Ovary (tissue), 9 donors: Measurements from ENCODE around the gene OR10H1. TPM values are rescaled to one million over a fixed set of nuclear protein-coding genes. Genes with fewer than 3 reads are reported as not detected.
"Not testable (repeated sequence)": the region's sequence is repeated elsewhere in the genome, so short reads cannot be mapped to it uniquely, and the experiment has no call there.

Source experiments
- DNase-seq, 5 donors: peaks; one replicate each; pipeline ENCODE4 v3.0.0-alpha.2; 2019 to 2020
- H3K27ac ChIP-seq, 2 donors: fragments of 200-600 bp; one replicate each; pipeline versions ENCODE4 v1.5.1 to v1.8.0; 2019 to 2022
- H3K27me3 ChIP-seq: fragments of 200-600 bp; one replicate; pipeline ENCODE4 v1.8.0; 2022
- H3K36me3 ChIP-seq: fragments of 200-600 bp; sonication (generic); one replicate; pipeline ENCODE4 v1.5.1; 2019
- H3K4me1 ChIP-seq: one replicate; pipeline ENCODE4 v1.8.1; 2013; ENCODE audit warnings: mild to moderate bottlenecking, moderate library complexity; ENCODE audit not compliant: insufficient read depth
- H3K4me3 ChIP-seq: fragments of 200-600 bp; sonication (generic); one replicate; pipeline ENCODE4 v1.5.1; 2017
- H3K9me3 ChIP-seq, 2 donors: fragments of 200-600 bp in 1 of 2; sonication (generic) in 1 of 2; one replicate each; pipeline versions ENCODE4 v1.5.1 to v1.8.1; 2013 to 2019; ENCODE audit warnings: mild to moderate bottlenecking in 1 of 2, moderate library complexity in 1 of 2
- EP300 ChIP-seq: sonication (generic); formaldehyde crosslinking; IDR thresholded peaks from one replicate; pipeline ENCODE4 v1.6.1; 2017; ENCODE audit warnings: antibody characterized with exemption
- POLR2A ChIP-seq: fragments of 450-650 bp; IDR thresholded peaks from one replicate; pipeline ENCODE4 v1.6.1; 2017; ENCODE audit warnings: antibody characterized with exemption, mild to moderate bottlenecking, moderate library complexity
- WGBS, 3 donors: extraction: QIAGEN DNeasy Blood & Tissue Kit in 1 of 3; methylation state at CpG; one replicate each; pipeline versions ENCODE4 v1.1.5 to v1.1.7; 2013 to 2017; 5-methylcytosine and 5-hydroxymethylcytosine counted together
- intact Hi-C, 4 donors: fragments of 100-400 bp; cut with DNase I; formaldehyde crosslinking; loops; one replicate each; pipeline versions ENCODE4 v1.11.0 to v1.15.1; 2022 to 2023
- polyA plus RNA-seq, 2 donors: library from polyadenylated mRNA; stranded (reverse); fragments of 200-250 nt in 1 of 2; fragments of 350-450 nt in 1 of 2; fragmentation: Illumina TruSeq in 1 of 2; extraction: RNeasy Lipid Tissue Mini Kit (QIAGEN cat#74804) in 1 of 2; gene quantifications; one replicate each; pipeline ENCODE4 v1.2.3, GENCODE V29; 2013 to 2014
- total RNA-seq, 7 donors: library from RNA; depleted of rRNA in 2 of 7; stranded (reverse); fragments of >200 nt in 2 of 7; fragmentation: NEBNext Ultra II Directional in 3 of 7; extraction: Animal tissue kit (Norgen Biotek cat#: 25700) in 3 of 7; gene quantifications; one replicate each; pipeline versions ENCODE4 v1.1.0 to v1.2.4, GENCODE V29; 2016 to 2023
- TF ChIP-seq, protein P1 (sequence below), 3 donors: fragments of 450-650 bp in 2 of 3; fragments of 200-600 bp in 1 of 3; IDR thresholded peaks; one replicate each; pipeline versions ENCODE4 v1.5.1 to v1.8.0; 2016 to 2022; ENCODE audit warnings: antibody characterized with exemption in 3 of 3, mild to moderate bottlenecking in 1 of 3
- donor health status: DM: no; HTN: no; CAD: no; lungs with moderate emphysema.
- donor health status: DM: no; HTN: no; CAD: no.
- donor health status: Bipolar disorder and iron deficiency.
- donor health status: DM: yes; HTN: yes; CAD: no.
- donor health status: DM: no; HTN: no; CAD: no.
- donor health status: DM: yes; HTN: yes; CAD: no.

Gene OR10H1
- total and polyA plus RNA-seq, 9 donors = not detected

DNA sequence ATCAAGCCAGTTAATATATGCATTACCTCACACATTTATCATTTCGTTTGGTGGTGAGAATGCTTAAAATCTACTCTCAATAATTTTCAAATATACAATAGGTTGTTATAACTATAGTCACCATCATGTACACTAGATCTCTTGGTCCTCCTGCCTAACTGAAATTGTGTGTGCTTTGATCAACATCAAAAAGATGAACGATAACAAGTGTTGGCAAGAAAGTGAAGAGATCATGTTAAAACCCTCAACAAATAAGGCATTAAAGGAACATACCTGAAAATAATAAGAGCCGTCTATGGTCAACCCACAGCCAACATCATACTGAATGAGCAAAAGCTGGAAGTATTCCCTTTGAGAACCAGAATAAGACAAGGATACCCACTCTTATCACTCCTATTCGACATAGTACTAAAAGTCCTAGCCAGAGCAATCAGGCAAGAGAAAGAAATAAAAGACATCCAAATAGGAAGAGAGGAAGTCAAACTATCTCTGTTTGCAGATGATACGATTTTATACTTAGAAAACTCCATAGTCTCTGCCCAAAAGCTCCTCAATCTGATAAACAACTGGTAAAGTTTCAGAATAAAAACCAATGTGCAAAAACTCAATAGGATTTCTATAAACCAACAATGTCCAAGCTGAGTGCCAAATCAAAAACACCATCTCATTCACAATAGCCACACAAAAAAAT is 27.9 kb upstream of the OR10H1 start:
- Histone ChIP-seq H3K4me1 (no peaks in the 10 kb centered on the region), H3K4me3 (no peak overlapping the region), H3K27me3 (no peaks in the 10 kb centered on the region), H3K9me3 (no peaks in the 10 kb centered on the region), H3K36me3 (no peaks in the 10 kb centered on the region), H3K27ac (no peak overlapping the region)
- DNase-seq = no peak
- intact Hi-C loops = no loop called here
- TF ChIP-seq, protein P1, sequence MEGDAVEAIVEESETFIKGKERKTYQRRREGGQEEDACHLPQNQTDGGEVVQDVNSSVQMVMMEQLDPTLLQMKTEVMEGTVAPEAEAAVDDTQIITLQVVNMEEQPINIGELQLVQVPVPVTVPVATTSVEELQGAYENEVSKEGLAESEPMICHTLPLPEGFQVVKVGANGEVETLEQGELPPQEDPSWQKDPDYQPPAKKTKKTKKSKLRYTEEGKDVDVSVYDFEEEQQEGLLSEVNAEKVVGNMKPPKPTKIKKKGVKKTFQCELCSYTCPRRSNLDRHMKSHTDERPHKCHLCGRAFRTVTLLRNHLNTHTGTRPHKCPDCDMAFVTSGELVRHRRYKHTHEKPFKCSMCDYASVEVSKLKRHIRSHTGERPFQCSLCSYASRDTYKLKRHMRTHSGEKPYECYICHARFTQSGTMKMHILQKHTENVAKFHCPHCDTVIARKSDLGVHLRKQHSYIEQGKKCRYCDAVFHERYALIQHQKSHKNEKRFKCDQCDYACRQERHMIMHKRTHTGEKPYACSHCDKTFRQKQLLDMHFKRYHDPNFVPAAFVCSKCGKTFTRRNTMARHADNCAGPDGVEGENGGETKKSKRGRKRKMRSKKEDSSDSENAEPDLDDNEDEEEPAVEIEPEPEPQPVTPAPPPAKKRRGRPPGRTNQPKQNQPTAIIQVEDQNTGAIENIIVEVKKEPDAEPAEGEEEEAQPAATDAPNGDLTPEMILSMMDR (IDR thresholded peaks at IDR 0.05) = no peak
- TF ChIP-seq EP300 = no peak
- TF ChIP-seq POLR2A = no peak
- WGBS, 3 donors = 51 to 63% (median 53%) methylated on average over 5 of the region's 5 CpGs

DNA sequence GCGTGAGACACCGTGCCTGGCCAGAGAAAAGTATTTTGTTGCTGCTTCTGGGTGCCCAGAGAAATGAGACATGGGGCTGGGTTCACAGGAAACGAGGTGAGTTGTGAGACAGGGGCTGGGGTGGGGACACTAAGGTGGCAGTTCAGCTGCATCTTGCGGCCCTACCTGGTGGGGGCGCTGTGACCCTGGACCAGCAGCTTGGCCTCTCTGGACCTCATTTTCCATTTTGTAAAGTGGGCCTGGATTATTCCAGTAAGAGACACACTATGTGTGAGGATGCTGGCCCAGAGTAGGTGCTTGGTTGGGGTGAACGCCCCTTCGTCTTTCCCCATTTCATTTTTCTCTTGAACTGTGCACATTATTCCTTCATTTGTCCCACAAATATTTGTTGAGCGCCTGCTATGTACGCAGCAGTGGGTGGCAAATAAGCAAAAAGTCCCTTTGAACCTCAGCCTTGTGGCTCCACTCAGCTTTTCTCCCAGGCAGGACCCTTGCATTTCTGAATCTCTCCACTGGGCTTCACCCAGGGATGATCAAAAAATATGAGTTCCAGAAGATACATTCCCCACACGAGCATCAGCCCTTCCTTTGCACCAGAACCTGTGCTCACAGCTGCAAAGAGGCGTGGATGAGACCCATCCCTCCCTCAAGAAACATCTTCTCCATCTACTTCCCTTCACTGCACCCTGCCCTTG is 26.6 kb upstream of the OR10H1 start:
- intact Hi-C loops = no loop called here
- Histone ChIP-seq H3K9me3 (no peaks in the 10 kb centered on the region), H3K4me1 (no peaks in the 10 kb centered on the region), H3K36me3 (no peaks in the 10 kb centered on the region), H3K27ac (no peak overlapping the region), H3K4me3 (no peak overlapping the region), H3K27me3 (no peaks in the 10 kb centered on the region)
- DNase-seq = no peak
- TF ChIP-seq, protein P1 (IDR thresholded peaks at IDR 0.05) = no peak
- TF ChIP-seq POLR2A = no peak
- TF ChIP-seq EP300 = no peak
- WGBS, 3 donors = 46 to 57% (median 51%) methylated on average over 10 to 11 of the region's 11 CpGs

GRCh38 chr19:15840833-15841232 is 25.4 kb upstream of the OR10H1 start:
- WGBS, 3 donors = 44 to 65% (median 45%) methylated on average over 2 of the region's 2 CpGs
- H3K4me1 ChIP-seq = no peaks in the 10 kb centered on the region
- intact Hi-C loops = no loop called here
- TF ChIP-seq EP300 = no peak
- no peak for TF ChIP-seq POLR2A
- TF ChIP-seq, protein P1 (IDR thresholded peaks at IDR 0.05) = no peak
- no peak overlapping the region for H3K27ac ChIP-seq
- H3K4me3 ChIP-seq = no peak overlapping the region
- H3K27me3 ChIP-seq = no peaks in the 10 kb centered on the region
- no peaks in the 10 kb centered on the region for H3K9me3 ChIP-seq
- DNase-seq = no peak
- no peaks in the 10 kb centered on the region for H3K36me3 ChIP-seq

- H3K4me1 ChIP-seq, H3K36me3 ChIP-seq, H3K9me3 ChIP-seq, H3K27me3 ChIP-seq, intact Hi-C loops, H3K27ac ChIP-seq, DNase-seq, H3K4me3 ChIP-seq: not testable (repeated sequence)
- 56 to 57% (median 56%) methylated on average over 4 of the region's 4 CpGs for WGBS, 3 donors
These were observed 24.4 kb upstream of the OR10H1 start for GRCh38 chr19:15839888-15840287.

DNA sequence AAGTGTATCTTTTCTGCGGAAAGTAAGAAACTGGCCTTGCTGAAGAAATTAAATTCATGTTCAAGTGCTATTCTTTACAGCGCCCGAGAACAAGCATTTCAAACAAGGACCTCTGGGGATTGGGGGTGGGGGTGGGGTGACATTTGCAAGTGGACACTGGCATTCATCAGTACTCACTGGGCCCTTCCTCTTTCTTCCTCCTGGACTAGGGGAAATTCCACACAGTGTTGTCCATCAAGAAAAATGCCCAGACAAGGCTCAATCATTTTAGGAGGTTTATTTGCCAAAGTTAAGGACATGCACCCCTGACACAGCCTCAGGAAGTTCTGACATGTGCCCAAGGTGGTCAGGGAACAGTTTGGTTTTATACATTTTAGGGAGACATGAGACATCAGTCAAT is 22.9 kb upstream of the OR10H1 start:
- Histone ChIP-seq H3K27me3 (no peaks in the 10 kb centered on the region), H3K36me3 (no peaks in the 10 kb centered on the region), H3K4me1 (no peaks in the 10 kb centered on the region), H3K27ac (no peak overlapping the region), H3K9me3 (no peaks in the 10 kb centered on the region), H3K4me3 (no peak overlapping the region)
- intact Hi-C loops = no loop called here
- TF ChIP-seq POLR2A = no peak
- TF ChIP-seq, protein P1 (IDR thresholded peaks at IDR 0.05) = no peak
- no peak for TF ChIP-seq EP300
- 92 to 96% (median 93%) methylated on average over 3 of the region's 3 CpGs for whole genome bisulfite sequencing, 3 donors
- no peak for DNase-seq
